ENCODE data around the gene TMPRSS6. TPM values are rescaled to one million over a fixed set of nuclear protein-coding genes. Genes with fewer than 3 reads are reported as not detected.

Gene TMPRSS6
- total RNA-seq, 6 experiments from 2014 or later = 40.7 to 104 (median 60.6) TPM

- Histone ChIP-seq H3K27me3 (no peaks in the 10 kb centered on the region), H3K4me1 (peaks cover 0 to 11% (median 6%) of the 10 kb centered on the region in 4 donors), H3K4me3 (no peak overlapping the region), H3K36me3 (no peaks in the 10 kb centered on the region), H3K27ac (no peak overlapping the region), H3K9me3 (no peaks in the 10 kb centered on the region)
- WGBS (ENCODE audit: insufficient coverage, low coverage, low lambda C conversion rate, missing lambda C conversion rate) = 69% methylated on average over 3 of the region's 4 CpGs
- intact Hi-C loops (cut with DNase I) = no loop called here
- ATAC-seq (no peak), DNase-seq (no peak)
- no peak for TF ChIP-seq POLR2A (IDR thresholded peaks at IDR 0.05)
- TF ChIP-seq, protein P1, sequence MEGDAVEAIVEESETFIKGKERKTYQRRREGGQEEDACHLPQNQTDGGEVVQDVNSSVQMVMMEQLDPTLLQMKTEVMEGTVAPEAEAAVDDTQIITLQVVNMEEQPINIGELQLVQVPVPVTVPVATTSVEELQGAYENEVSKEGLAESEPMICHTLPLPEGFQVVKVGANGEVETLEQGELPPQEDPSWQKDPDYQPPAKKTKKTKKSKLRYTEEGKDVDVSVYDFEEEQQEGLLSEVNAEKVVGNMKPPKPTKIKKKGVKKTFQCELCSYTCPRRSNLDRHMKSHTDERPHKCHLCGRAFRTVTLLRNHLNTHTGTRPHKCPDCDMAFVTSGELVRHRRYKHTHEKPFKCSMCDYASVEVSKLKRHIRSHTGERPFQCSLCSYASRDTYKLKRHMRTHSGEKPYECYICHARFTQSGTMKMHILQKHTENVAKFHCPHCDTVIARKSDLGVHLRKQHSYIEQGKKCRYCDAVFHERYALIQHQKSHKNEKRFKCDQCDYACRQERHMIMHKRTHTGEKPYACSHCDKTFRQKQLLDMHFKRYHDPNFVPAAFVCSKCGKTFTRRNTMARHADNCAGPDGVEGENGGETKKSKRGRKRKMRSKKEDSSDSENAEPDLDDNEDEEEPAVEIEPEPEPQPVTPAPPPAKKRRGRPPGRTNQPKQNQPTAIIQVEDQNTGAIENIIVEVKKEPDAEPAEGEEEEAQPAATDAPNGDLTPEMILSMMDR (IDR thresholded peaks at IDR 0.05) = no peak
Observed at GRCh38 chr22:37117092-37117491, 7.6 kb upstream of the TMPRSS6 start.

GRCh38 chr22:37115032-37115431 is 5.5 kb upstream of the TMPRSS6 start:
- H3K27me3 ChIP-seq = no peaks in the 10 kb centered on the region
- ATAC-seq = no peak
- intact Hi-C loops (cut with DNase I) = no loop called here

GRCh38 chr22:37113757-37114156 is 4.2 kb upstream of the TMPRSS6 start:
- H3K27ac ChIP-seq = no peak overlapping the region
- ATAC-seq (no peak), DNase-seq (no peak)
- 79% methylated on average over 5 of the region's 8 CpGs for WGBS (ENCODE audit: insufficient coverage, low coverage, low lambda C conversion rate, missing lambda C conversion rate)
- intact Hi-C loops (cut with DNase I) = no loop called here
- peaks cover 0 to 16% (median 8%) of the 10 kb centered on the region in 4 donors for H3K4me1 ChIP-seq
- TF ChIP-seq, protein P1 (IDR thresholded peaks at IDR 0.05) = no peak
- TF ChIP-seq POLR2A (IDR thresholded peaks at IDR 0.05) = no peak
- no peak overlapping the region for H3K4me3 ChIP-seq
- no peaks in the 10 kb centered on the region for H3K36me3 ChIP-seq
- no peaks in the 10 kb centered on the region for H3K9me3 ChIP-seq
- no peaks in the 10 kb centered on the region for H3K27me3 ChIP-seq

More at GRCh38 chr22:37115032-37115431, 5.5 kb upstream of the TMPRSS6 start:
- H3K9me3 ChIP-seq = no peaks in the 10 kb centered on the region
- peaks cover 0 to 15% (median 8%) of the 10 kb centered on the region in 4 donors for H3K4me1 ChIP-seq
- TF ChIP-seq, protein P1 (IDR thresholded peaks at IDR 0.05) = no peak
- no peak for TF ChIP-seq POLR2A (IDR thresholded peaks at IDR 0.05)
- WGBS (ENCODE audit: insufficient coverage, low coverage, low lambda C conversion rate, missing lambda C conversion rate) = 69% methylated on average over 3 of the region's 11 CpGs
- H3K27ac ChIP-seq = no peak overlapping the region
- DNase-seq = no peak
- H3K4me3 ChIP-seq = no peak overlapping the region
- H3K36me3 ChIP-seq = no peaks in the 10 kb centered on the region

- no peaks in the 10 kb centered on the region for H3K27me3 ChIP-seq
- TF ChIP-seq, protein P1 (IDR thresholded peaks at IDR 0.05) = no peak
- no peak for TF ChIP-seq POLR2A (IDR thresholded peaks at IDR 0.05)
- ATAC-seq = peak; percentile 54 to 67 (median 60)
- H3K9me3 ChIP-seq = no peaks in the 10 kb centered on the region
- H3K36me3 ChIP-seq = no peaks in the 10 kb centered on the region
- H3K4me3 ChIP-seq = no peak overlapping the region
- 14% methylated on average over 6 of the region's 12 CpGs for WGBS (ENCODE audit: insufficient coverage, low coverage, low lambda C conversion rate, missing lambda C conversion rate)
- intact Hi-C loops (cut with DNase I) = no loop called here
- H3K27ac ChIP-seq = peak overlapping the region in 2 of 3 donors; percentile 52 to 70
- H3K4me1 ChIP-seq = peaks cover 0 to 29% (median 8%) of the 10 kb centered on the region in 4 donors
- peak; percentile 86 to 95 (median 91) for DNase-seq
Observed at GRCh38 chr22:37112084-37112728, 2.7 kb upstream of the TMPRSS6 start.

Measured in right lobe of liver (tissue), 6 donors.